Measurements from ENCODE around the gene CLUH. TPM values are rescaled to one million over a fixed set of nuclear protein-coding genes. Genes with fewer than 3 reads are reported as not detected.
"Not testable (repeated sequence)": the region's sequence is repeated elsewhere in the genome, so short reads cannot be mapped to it uniquely, and the experiment has no call there.

The CLUH gene
- total RNA-seq, 1 donor from 2014 or later, result 6.8 TPM

- Mint-ChIP-seq H3K9me3 (no peaks in the 10 kb centered on the region), H3K27me3 (ENCODE audit: insufficient read depth, low read depth) (peaks cover 5% of the 10 kb centered on the region), H3K36me3 (peaks cover 2% of the 10 kb centered on the region)
Measured at GRCh38 chr17:2701161-2701995, 10.2 kb downstream of the CLUH start.

DNA sequence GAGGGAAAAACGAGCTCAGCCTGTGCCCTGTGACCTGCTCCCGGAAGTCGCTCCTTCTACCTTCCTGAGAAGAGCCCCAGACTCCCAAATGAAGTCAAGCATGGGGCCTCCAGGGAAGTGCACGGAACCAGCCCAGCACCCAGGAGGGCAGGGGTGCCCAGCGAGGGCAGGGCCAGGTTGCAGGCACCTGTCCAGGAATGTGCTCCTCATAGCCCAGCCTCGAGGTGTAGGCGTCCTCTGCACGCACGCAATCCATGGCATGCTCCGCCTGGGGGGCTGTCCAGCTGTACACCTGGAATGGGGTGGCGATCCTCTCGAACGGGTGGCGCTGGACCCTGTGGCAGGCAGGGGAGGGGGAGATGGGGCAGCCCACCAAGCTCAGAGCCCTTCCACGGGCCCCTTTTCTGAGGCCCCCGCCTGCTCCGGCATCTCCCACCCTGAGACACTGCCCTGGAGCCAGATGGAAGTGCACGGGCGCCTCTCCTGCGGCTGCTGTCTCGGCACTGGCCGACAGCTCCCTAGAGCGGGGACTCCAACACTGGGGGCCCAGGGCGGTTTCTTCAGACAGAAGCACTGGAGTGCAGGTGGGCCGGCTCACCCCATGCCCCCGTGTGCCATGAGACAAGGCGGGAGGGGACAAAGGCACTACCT is 10.9 kb downstream of the CLUH start:
- no peak for TF ChIP-seq EZH2 (IDR thresholded peaks at IDR 0.05)
- no peak overlapping the region for H3K4me3 Mint-ChIP-seq
- Histone ChIP-seq H3K27me3 (no peaks in the 10 kb centered on the region), H3K36me3 (no peaks in the 10 kb centered on the region), H3K9ac (no peak overlapping the region), H3K4me2 (no peak overlapping the region), H3K9me3 (ENCODE audit: low read depth) (no peaks in the 10 kb centered on the region), H2AFZ (replicated peaks) (no peak overlapping the region), H3K79me2 (ENCODE audit: low read depth) (peaks cover 2% of the 10 kb centered on the region), H3K4me1 (peaks cover 11% of the 10 kb centered on the region), H4K20me1 (ENCODE audit: low read depth) (peaks cover 9% of the 10 kb centered on the region), H3K4me3 (no peak overlapping the region), H3K27ac (no peak overlapping the region), H3F3A (ENCODE audit: low read depth) (no peaks in the 10 kb centered on the region)
- peaks cover 5% of the 10 kb centered on the region for H3K27me3 Mint-ChIP-seq (ENCODE audit: insufficient read depth, low read depth)
- DNase-seq (ENCODE audit: low spot score), result no peak
- peaks cover 8% of the 10 kb centered on the region for H3K4me1 Mint-ChIP-seq
- no peaks in the 10 kb centered on the region for H3K9me3 Mint-ChIP-seq
- no peak overlapping the region for H3K27ac Mint-ChIP-seq
- peaks cover 2% of the 10 kb centered on the region for H3K36me3 Mint-ChIP-seq

More at GRCh38 chr17:2701161-2701995, 10.2 kb downstream of the CLUH start:
- no peak overlapping the region for H3K9ac ChIP-seq
- no peaks in the 10 kb centered on the region for H3F3A ChIP-seq (ENCODE audit: low read depth)
- no peak overlapping the region for H3K4me3 ChIP-seq
- H3K36me3 ChIP-seq, result no peaks in the 10 kb centered on the region
- peaks cover 14% of the 10 kb centered on the region for H4K20me1 ChIP-seq (ENCODE audit: low read depth)
- peaks cover 14% of the 10 kb centered on the region for H3K4me1 ChIP-seq
- H2AFZ ChIP-seq (replicated peaks), result no peak overlapping the region
- no peaks in the 10 kb centered on the region for H3K27me3 ChIP-seq
- Mint-ChIP-seq H3K4me1 (peaks cover 9% of the 10 kb centered on the region), H3K27ac (no peak overlapping the region), H3K4me3 (no peak overlapping the region)
- H3K27ac ChIP-seq, result no peak overlapping the region
- TF ChIP-seq EZH2 (IDR thresholded peaks at IDR 0.05) (no peak), EZH2phosphoT487 (IDR thresholded peaks at IDR 0.05) (no peak)
- TF ChIP-seq, protein P1, sequence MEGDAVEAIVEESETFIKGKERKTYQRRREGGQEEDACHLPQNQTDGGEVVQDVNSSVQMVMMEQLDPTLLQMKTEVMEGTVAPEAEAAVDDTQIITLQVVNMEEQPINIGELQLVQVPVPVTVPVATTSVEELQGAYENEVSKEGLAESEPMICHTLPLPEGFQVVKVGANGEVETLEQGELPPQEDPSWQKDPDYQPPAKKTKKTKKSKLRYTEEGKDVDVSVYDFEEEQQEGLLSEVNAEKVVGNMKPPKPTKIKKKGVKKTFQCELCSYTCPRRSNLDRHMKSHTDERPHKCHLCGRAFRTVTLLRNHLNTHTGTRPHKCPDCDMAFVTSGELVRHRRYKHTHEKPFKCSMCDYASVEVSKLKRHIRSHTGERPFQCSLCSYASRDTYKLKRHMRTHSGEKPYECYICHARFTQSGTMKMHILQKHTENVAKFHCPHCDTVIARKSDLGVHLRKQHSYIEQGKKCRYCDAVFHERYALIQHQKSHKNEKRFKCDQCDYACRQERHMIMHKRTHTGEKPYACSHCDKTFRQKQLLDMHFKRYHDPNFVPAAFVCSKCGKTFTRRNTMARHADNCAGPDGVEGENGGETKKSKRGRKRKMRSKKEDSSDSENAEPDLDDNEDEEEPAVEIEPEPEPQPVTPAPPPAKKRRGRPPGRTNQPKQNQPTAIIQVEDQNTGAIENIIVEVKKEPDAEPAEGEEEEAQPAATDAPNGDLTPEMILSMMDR (IDR thresholded peaks at IDR 0.05), result no peak
- no peaks in the 10 kb centered on the region for H3K9me3 ChIP-seq (ENCODE audit: low read depth)
- DNase-seq (ENCODE audit: low spot score), result no peak
- H3K4me2 ChIP-seq, result no peak overlapping the region
- H3K79me2 ChIP-seq (ENCODE audit: low read depth), result peaks cover 10% of the 10 kb centered on the region

- Histone ChIP-seq H3K4me1 (peaks cover 6% of the 10 kb centered on the region), H3K79me2 (ENCODE audit: low read depth) (no peaks in the 10 kb centered on the region), H3K4me3 (no peak overlapping the region), H3K36me3 (no peaks in the 10 kb centered on the region), H3F3A (ENCODE audit: low read depth) (no peaks in the 10 kb centered on the region), H4K20me1 (ENCODE audit: low read depth) (peaks cover 4% of the 10 kb centered on the region), H3K4me2 (no peak overlapping the region), H2AFZ (replicated peaks) (no peak overlapping the region), H3K27ac (no peak overlapping the region), H3K9me3 (ENCODE audit: low read depth) (no peaks in the 10 kb centered on the region), H3K27me3 (no peaks in the 10 kb centered on the region), H3K9ac (no peak overlapping the region)
- Mint-ChIP-seq H3K4me3 (no peak overlapping the region), H3K4me1 (peaks cover 2% of the 10 kb centered on the region), H3K27me3 (ENCODE audit: insufficient read depth, low read depth) (peaks cover 2% of the 10 kb centered on the region), H3K36me3 (no peaks in the 10 kb centered on the region), H3K9me3 (no peaks in the 10 kb centered on the region), H3K27ac (no peak overlapping the region)
- no peak for TF ChIP-seq EZH2phosphoT487 (IDR thresholded peaks at IDR 0.05)
- TF ChIP-seq EZH2 (IDR thresholded peaks at IDR 0.05), result no peak
- TF ChIP-seq, protein P1 (IDR thresholded peaks at IDR 0.05), result no peak
- no peak for DNase-seq (ENCODE audit: low spot score)
Measured at GRCh38 chr17:2700030-2700490, 11.5 kb downstream of the CLUH start.

DNA sequence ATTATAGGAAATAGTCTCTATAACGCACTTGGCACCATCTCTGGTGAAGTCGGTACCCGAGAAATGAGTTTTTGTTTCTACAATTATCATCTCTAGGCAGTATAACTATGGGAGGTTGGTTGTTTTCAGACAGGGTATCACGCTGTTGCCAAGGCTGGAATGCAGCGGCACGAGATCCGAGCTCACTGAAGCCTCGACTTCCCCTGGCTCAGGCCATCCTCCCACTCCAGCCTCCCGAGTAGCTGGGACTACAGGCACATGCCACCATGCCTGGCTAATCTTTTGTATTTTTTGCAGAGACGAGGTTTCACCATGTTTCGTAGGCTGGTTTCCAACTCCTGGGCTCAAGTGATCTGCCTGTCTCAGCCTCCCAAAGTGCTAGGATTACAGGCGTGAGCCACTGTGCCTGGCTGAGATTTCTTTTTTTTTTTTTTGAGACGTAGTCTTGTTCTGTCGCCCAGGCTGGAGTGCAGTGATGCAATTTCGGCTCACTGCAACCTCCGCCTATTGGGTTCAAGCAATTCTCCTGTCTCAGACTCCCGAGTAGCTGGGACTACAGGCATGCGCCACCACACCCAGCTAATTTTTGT is 12.3 kb downstream of the CLUH start:
- H3K4me3 Mint-ChIP-seq; H3K27me3 ChIP-seq; H3K27me3 Mint-ChIP-seq (ENCODE audit: insufficient read depth, low read depth); H3F3A ChIP-seq (ENCODE audit: low read depth); H3K4me1 ChIP-seq; H3K9ac ChIP-seq; H3K4me3 ChIP-seq; H3K9me3 ChIP-seq (ENCODE audit: low read depth); H3K27ac ChIP-seq; H3K27ac Mint-ChIP-seq; DNase-seq (ENCODE audit: low spot score); H3K36me3 ChIP-seq; H3K4me2 ChIP-seq; H2AFZ ChIP-seq (replicated peaks); H3K79me2 ChIP-seq (ENCODE audit: low read depth); H3K4me1 Mint-ChIP-seq; H4K20me1 ChIP-seq (ENCODE audit: low read depth); H3K36me3 Mint-ChIP-seq; H3K9me3 Mint-ChIP-seq: not testable (repeated sequence)

Measured in neural progenitor cell (in vitro differentiated cells).